ENCODE data around the gene DRAM1.

The DRAM1 gene

GRCh38 chr12:101920906-101921305, 43.5 kb downstream of the DRAM1 start:
- Histone ChIP-seq H3K4me3 (replicated peaks; ENCODE audit: insufficient read depth, low read length) (no peak overlapping the region), H3K27ac (replicated peaks) (no peak overlapping the region), H3K27me3 (ENCODE audit: insufficient read depth, poor library complexity, severe bottlenecking) (no peaks in the 10 kb centered on the region)
- TF ChIP-seq REST (IDR thresholded peaks at IDR 0.05; ENCODE audit: insufficient replicate concordance, low read depth) (no peak), CTCF (IDR thresholded peaks at IDR 0.05; ENCODE audit: insufficient read depth, low read length) (no peak), SPI1 (IDR thresholded peaks at IDR 0.05; ENCODE audit: borderline replicate concordance, low read depth) (no peak), POLR2AphosphoS5 (IDR thresholded peaks at IDR 0.05; ENCODE audit: low read depth) (no peak), GABPA (IDR thresholded peaks at IDR 0.05; ENCODE audit: low read depth) (no peak)
- no peak for DNase-seq (ENCODE audit: low read depth in 1 of 2, low spot score in 1 of 2)

- Histone ChIP-seq H3K27me3 (ENCODE audit: insufficient read depth, poor library complexity, severe bottlenecking) (no peaks in the 10 kb centered on the region), H3K27ac (replicated peaks) (no peak overlapping the region), H3K4me3 (replicated peaks; ENCODE audit: insufficient read depth, low read length) (no peak overlapping the region)
- TF ChIP-seq REST (IDR thresholded peaks at IDR 0.05; ENCODE audit: insufficient replicate concordance, low read depth) = no peak
- no peak for TF ChIP-seq POLR2AphosphoS5 (IDR thresholded peaks at IDR 0.05; ENCODE audit: low read depth)
- DNase-seq (ENCODE audit: low read depth in 1 of 2, low spot score in 1 of 2) = no peak
Measured at GRCh38 chr12:101923045-101923718, 45.8 kb downstream of the DRAM1 start.

DNA sequence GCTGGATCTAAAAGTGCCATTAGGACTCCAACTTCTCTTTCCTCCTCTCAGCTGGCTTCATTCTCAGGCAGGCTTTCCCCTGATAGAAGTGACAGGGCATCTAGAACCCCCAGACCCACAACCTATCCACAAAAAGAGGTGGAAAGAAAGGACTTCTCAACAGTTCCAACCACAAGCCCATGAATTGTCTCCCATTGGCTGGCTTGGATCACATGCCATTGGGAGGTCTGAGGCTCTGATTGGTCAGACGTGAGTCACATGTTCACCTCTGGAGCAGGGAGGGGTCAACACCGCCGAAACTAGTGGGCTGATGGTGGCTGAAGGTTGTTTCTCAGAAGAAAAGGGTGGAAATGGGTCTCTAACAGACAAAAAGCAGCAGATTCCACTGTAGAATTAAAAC, 47.2 kb downstream of the DRAM1 start:
- DNase-seq (ENCODE audit: low read depth in 1 of 2, low spot score in 1 of 2) = peak in 1 of 2 experiments; percentile 18
- TF ChIP-seq POLR2AphosphoS5 (IDR thresholded peaks at IDR 0.05; ENCODE audit: low read depth) (no peak), REST (IDR thresholded peaks at IDR 0.05; ENCODE audit: insufficient replicate concordance, low read depth) (no peak), CTCF (IDR thresholded peaks at IDR 0.05; ENCODE audit: insufficient read depth, low read length) (no peak), SPI1 (IDR thresholded peaks at IDR 0.05; ENCODE audit: borderline replicate concordance, low read depth) (no peak), GABPA (IDR thresholded peaks at IDR 0.05; ENCODE audit: low read depth) (no peak)
- Histone ChIP-seq H3K4me3 (replicated peaks; ENCODE audit: insufficient read depth, low read length) (no peak overlapping the region), H3K27ac (replicated peaks) (peak overlapping the region; percentile 67; the same call in 1 of the 2 replicates), H3K27me3 (ENCODE audit: insufficient read depth, poor library complexity, severe bottlenecking) (no peaks in the 10 kb centered on the region)

All from HL-60 (cell line).